H1 (cell line): Measurements from ENCODE around the gene NR3C2. TPM values are rescaled to one million over a fixed set of nuclear protein-coding genes. Genes with fewer than 3 reads are reported as not detected.

ENCODE experiments used
- CTCF ChIA-PET: fragments of 300-600 bp; sonication (Branson Sonifier 250); formaldehyde crosslinking; loops from one replicate; lab custom pipeline; 2021; ENCODE audit not compliant: partially characterized antibody; lab: Charles Lee
- POLR2A ChIA-PET: fragments of 300-600 bp; sonication (Branson Sonifier 250); formaldehyde crosslinking; loops from one replicate; lab custom pipeline; 2021; ENCODE audit warnings: inconsistent platforms; ENCODE audit not compliant: partially characterized antibody; lab: Charles Lee
- DNase-seq, 2 experiments: peaks; one replicate each; pipeline versions ENCODE4 v3.0.0 to v3.0.0-alpha.2; 2010 to 2022; ENCODE audit warnings: low spot score in 2 of 2, low read depth in 1 of 2, mixed read lengths in 1 of 2
- FAIRE-seq: peaks from 2 replicates; lab custom pipeline; 2011; peaks lifted over from hg19 to GRCh38; lab: Jason Lieb, UNC
- H2AFZ ChIP-seq: 2 replicates; pipeline ENCODE4 v1.8.1; 2012; ENCODE audit warnings: low read length, inconsistent platforms
- H2AK5ac ChIP-seq: 2 replicates; pipeline ENCODE4 v1.6.1; 2013; ENCODE audit warnings: low read depth, low read length
- H2BK120ac ChIP-seq: replicated peaks from 2 replicates; pipeline ENCODE3; 2013; ENCODE audit warnings: low read depth, low read length, inconsistent platforms
- H2BK12ac ChIP-seq: 2 replicates; pipeline ENCODE4 v1.6.1; 2013; ENCODE audit warnings: low read depth, low read length
- H2BK15ac ChIP-seq: 2 replicates; pipeline ENCODE4 v1.6.1; 2013; ENCODE audit warnings: low read length
- H2BK20ac ChIP-seq: 2 replicates; pipeline ENCODE4 v1.6.1; 2013; ENCODE audit warnings: low read length
- H2BK5ac ChIP-seq: 2 replicates; pipeline ENCODE4 v1.6.1; 2013; ENCODE audit warnings: low read depth, low read length
- H3K14ac ChIP-seq: 2 replicates; pipeline ENCODE4 v1.6.1; 2013; ENCODE audit warnings: inconsistent platforms; ENCODE audit not compliant: insufficient read length
- H3K18ac ChIP-seq: 2 replicates; pipeline ENCODE4 v1.6.1; 2013; ENCODE audit warnings: low read length; ENCODE audit errors: extremely low read depth
- H3K23ac ChIP-seq: 2 replicates; pipeline ENCODE4 v1.6.1; 2013; ENCODE audit warnings: inconsistent platforms; ENCODE audit not compliant: insufficient read length
- H3K23me2 ChIP-seq: 2 replicates; pipeline ENCODE4 v1.6.1; 2013; ENCODE audit warnings: low read depth, low read length
- H3K27ac ChIP-seq: 2 replicates; pipeline ENCODE4 v1.6.1; 2011; ENCODE audit warnings: low read depth, low read length, inconsistent platforms
- H3K27me3 ChIP-seq, 4 experiments: replicated peaks in 1 of 4; 1 replicate in 1 of 4; 2 replicates in 3 of 4; pipeline versions ENCODE4 v1.6.1 to v1.8.1; 2011 to 2013; ENCODE audit warnings: low read length in 3 of 4, mild to moderate bottlenecking in 3 of 4, inconsistent platforms in 2 of 4, mixed read lengths in 2 of 4, moderate library complexity in 1 of 4; ENCODE audit not compliant: control insufficient read depth in 3 of 4, insufficient read depth in 3 of 4; ENCODE audit errors: extremely low read depth in 1 of 4
- H3K36me3 ChIP-seq, 4 experiments: 2 replicates each; pipeline versions ENCODE4 v1.6.1 to v1.8.1; 2011 to 2013; ENCODE audit warnings: mild to moderate bottlenecking in 4 of 4, low read length in 3 of 4, moderate library complexity in 2 of 4, control low read depth in 1 of 4, inconsistent platforms in 1 of 4; ENCODE audit not compliant: insufficient read depth in 4 of 4, control insufficient read depth in 2 of 4
- H3K4ac ChIP-seq: replicated peaks from 2 replicates; pipeline ENCODE3; 2013; ENCODE audit warnings: low read length, low read depth, mixed read lengths, inconsistent platforms; ENCODE audit not compliant: insufficient read length
- H3K4me1 ChIP-seq, 4 experiments: replicated peaks in 1 of 4; 1 replicate in 1 of 4; 2 replicates in 3 of 4; pipeline versions ENCODE4 v1.6.1 to v1.8.1; 2011 to 2013; ENCODE audit warnings: low read length in 3 of 4, inconsistent platforms in 2 of 4, mixed read lengths in 1 of 4; ENCODE audit not compliant: insufficient read depth in 4 of 4, control insufficient read depth in 3 of 4
- H3K4me2 ChIP-seq, 2 experiments: 2 replicates each; pipeline versions ENCODE4 v1.6.1 to v1.8.1; 2011 to 2013; ENCODE audit warnings: low read depth in 2 of 2, low read length in 2 of 2, control low read depth in 1 of 2, inconsistent platforms in 1 of 2, mild to moderate bottlenecking in 1 of 2; ENCODE audit not compliant: insufficient read depth in 1 of 2
- H3K4me3 ChIP-seq, 4 experiments: fragments of 200-600, 300-600 bp in 1 of 4; sonication (generic), shearing (Covaris generic), sonication (Bioruptor Twin) in 1 of 4; 2 replicates each; pipeline versions ENCODE4 v1.5.1 to v1.8.1; 2011 to 2016; ENCODE audit warnings: low read length in 4 of 4, low read depth in 3 of 4, control low read depth in 2 of 4, inconsistent platforms in 2 of 4, mild to moderate bottlenecking in 2 of 4, mixed read lengths in 1 of 4, moderate library complexity in 1 of 4; ENCODE audit not compliant: insufficient read depth in 2 of 4; ENCODE audit errors: extremely low read depth in 1 of 4
- H3K56ac ChIP-seq: replicated peaks from 2 replicates; pipeline ENCODE3; 2013; ENCODE audit warnings: low read depth, mild to moderate bottlenecking, mixed read lengths, low read length, inconsistent platforms; ENCODE audit not compliant: insufficient read length
- H3K79me1 ChIP-seq: 2 replicates; pipeline ENCODE4 v1.6.1; 2013; ENCODE audit warnings: low read depth, low read length, control low read depth
- H3K79me2 ChIP-seq, 2 experiments: 2 replicates each; pipeline versions ENCODE4 v1.6.1 to v1.8.1; 2012 to 2013; ENCODE audit warnings: low read length in 2 of 2, mild to moderate bottlenecking in 2 of 2, inconsistent platforms in 1 of 2; ENCODE audit not compliant: insufficient read depth in 2 of 2, control insufficient read depth in 1 of 2
- H3K9ac ChIP-seq, 4 experiments: replicated peaks in 1 of 4; 1 replicate in 1 of 4; 2 replicates in 3 of 4; pipeline versions ENCODE4 v1.6.1 to v1.8.1; 2011 to 2013; ENCODE audit warnings: low read depth in 3 of 4, low read length in 3 of 4, control low read depth in 2 of 4, mild to moderate bottlenecking in 2 of 4, moderate library complexity in 2 of 4, inconsistent platforms in 1 of 4; ENCODE audit errors: extremely low read depth in 1 of 4
- H3K9me3 ChIP-seq, 2 experiments: 2 replicates each; pipeline versions ENCODE4 v1.6.1 to v1.8.1; 2012 to 2013; ENCODE audit warnings: mild to moderate bottlenecking in 2 of 2, moderate library complexity in 2 of 2, control low read depth in 1 of 2, inconsistent platforms in 1 of 2, low read depth in 1 of 2, low read length in 1 of 2, mixed read lengths in 1 of 2; ENCODE audit not compliant: insufficient read depth in 2 of 2
- H4K20me1 ChIP-seq, 2 experiments: replicated peaks in 1 of 2; 2 replicates each; pipeline versions ENCODE3 to v1.8.1; 2011 to 2013; ENCODE audit warnings: inconsistent platforms in 2 of 2, low read length in 2 of 2, mild to moderate bottlenecking in 1 of 2; ENCODE audit not compliant: insufficient read depth in 2 of 2, control insufficient read depth in 1 of 2
- H4K5ac ChIP-seq: 2 replicates; pipeline ENCODE4 v1.6.1; 2013; ENCODE audit warnings: low read length, low read depth, mixed read lengths, inconsistent platforms; ENCODE audit not compliant: insufficient read length
- H4K8ac ChIP-seq: 2 replicates; pipeline ENCODE4 v1.8.0; 2013; ENCODE audit warnings: mild to moderate bottlenecking, moderate library complexity, low read length, inconsistent platforms; ENCODE audit not compliant: insufficient read depth; ENCODE audit errors: extremely low read depth
- H4K91ac ChIP-seq: replicated peaks from 2 replicates; pipeline ENCODE3; 2013; ENCODE audit warnings: low read length, mixed read lengths, inconsistent platforms; ENCODE audit not compliant: insufficient read length
- CHD1 ChIP-seq: IDR thresholded peaks from 2 replicates; pipeline ENCODE4 v1.6.1; 2012; ENCODE audit warnings: low read depth, low read length, improper control_type of control experiment
- NANOG ChIP-seq: IDR thresholded peaks from 2 replicates; pipeline ENCODE4 v1.6.1; 2011; ENCODE audit warnings: low read length, low read depth, mild to moderate bottlenecking, inconsistent platforms; ENCODE audit not compliant: insufficient read depth, poor library complexity, severe bottlenecking
- TEAD4 ChIP-seq: IDR thresholded peaks from 2 replicates; pipeline ENCODE4 v1.6.1; 2012; ENCODE audit warnings: low read depth, low read length, inconsistent platforms, mixed read lengths
- whole genome bisulfite sequencing, 2 experiments: shearing (Covaris generic) in 1 of 2; methylation state at CpG; one replicate each; pipeline versions ENCODE4 v1.1.6 to v1.1.7; 2013 to 2015; ENCODE audit warnings: low lambda C conversion rate in 2 of 2, mixed read lengths in 2 of 2, inconsistent platforms in 1 of 2, low coverage in 1 of 2, missing lambda C conversion rate in 1 of 2; ENCODE audit not compliant: insufficient replicate concordance in 2 of 2, insufficient coverage in 1 of 2, insufficient read length in 1 of 2; ENCODE audit errors: extremely low coverage in 1 of 2, missing lambda C conversion rate in 1 of 2; 5-methylcytosine and 5-hydroxymethylcytosine counted together
- polyA plus RNA-seq, 7 experiments: library from polyadenylated mRNA; depleted of rRNA in 3 of 7; stranded (reverse) in 5 of 7; unstranded in 2 of 7; fragments of >200 nt in 5 of 7; fragments of 200-250 nt in 2 of 7; gene quantifications; 1 replicate in 5 of 7; 2 replicates in 1 of 7; 4 replicates in 1 of 7; pipeline versions ENCODE4 v1.2.1 to v1.2.3, GENCODE V29; 2011 to 2013; ENCODE audit warnings: missing spikeins in 2 of 7, mixed read lengths in 2 of 7
- total RNA-seq: library from RNA; stranded (reverse); fragmentation: NEBNext Ultra II Directional; extraction: Animal tissue kit (Norgen Biotek cat#: 25700); gene quantifications from 2 replicates; pipeline ENCODE4 v1.2.1, GENCODE V29; 2021
- TF ChIP-seq, protein P1 (sequence below): IDR thresholded peaks from 2 replicates; pipeline ENCODE4 v1.6.1; 2012; ENCODE audit warnings: inconsistent platforms

NR3C2 gene
- total and polyA plus RNA-seq, 2 of the 8 experiments (the other 6 are each of a cell fraction or from before 2014, with no cell fraction given): 0.80 to 3.9 TPM

DNA sequence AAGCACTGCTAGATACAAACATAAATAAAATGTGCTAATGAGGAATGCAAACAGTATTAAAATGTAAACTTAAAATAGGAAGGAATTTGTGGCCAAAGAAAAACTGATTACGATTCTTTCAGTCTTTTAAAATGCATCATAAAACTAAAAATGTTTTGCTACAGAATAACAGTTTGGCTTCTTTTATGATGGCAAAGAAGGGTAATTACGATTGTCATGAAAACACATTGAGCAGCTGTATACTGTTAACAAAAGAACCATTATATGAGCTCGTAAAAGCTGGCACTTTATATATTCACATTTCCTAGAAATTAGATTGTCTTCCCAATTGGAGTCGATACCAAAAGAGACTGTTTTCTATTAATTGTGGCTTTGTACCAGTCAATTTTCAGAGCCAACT lies 290.4 kb downstream of the NR3C2 start:
- Histone ChIP-seq H3K36me3 (no peaks in the 10 kb centered on the region), H3K4me2 (no peak overlapping the region), H3K18ac (no peak overlapping the region), H3K27me3 (no peaks in the 10 kb centered on the region), H3K4ac (no peak overlapping the region), H3K4me1 (no peaks in the 10 kb centered on the region), H4K8ac (no peak overlapping the region), H3K56ac (no peak overlapping the region), H3K9me3 (no peaks in the 10 kb centered on the region), H4K5ac (no peak overlapping the region), H3K9ac (no peak overlapping the region), H2BK20ac (no peak overlapping the region), H3K14ac (no peak overlapping the region), H3K4me3 (no peak overlapping the region), H2BK15ac (no peak overlapping the region), H4K20me1 (no peaks in the 10 kb centered on the region), H3K79me1 (no peaks in the 10 kb centered on the region), H3K79me2 (no peaks in the 10 kb centered on the region), H4K91ac (no peak overlapping the region), H3K27ac (no peak overlapping the region), H2AK5ac (no peak overlapping the region), H2AFZ (no peak overlapping the region), H2BK120ac (no peak overlapping the region), H3K23me2 (no peaks in the 10 kb centered on the region), H2BK5ac (no peak overlapping the region), H3K23ac (no peak overlapping the region), H2BK12ac (no peak overlapping the region)
- 89% methylated on average over 4 of the region's 4 CpGs; no CpG with 5 or more reads in 1 of the 2 experiments for WGBS, 2 experiments
- DNase-seq (no peak), FAIRE-seq (no peak)
- CTCF ChIA-PET: no interaction called here
- TF ChIP-seq NANOG: no peak
- TF ChIP-seq, protein P1, sequence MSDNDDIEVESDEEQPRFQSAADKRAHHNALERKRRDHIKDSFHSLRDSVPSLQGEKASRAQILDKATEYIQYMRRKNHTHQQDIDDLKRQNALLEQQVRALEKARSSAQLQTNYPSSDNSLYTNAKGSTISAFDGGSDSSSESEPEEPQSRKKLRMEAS: no peak
- no peak for TF ChIP-seq CHD1
- no peak for TF ChIP-seq TEAD4
- POLR2A ChIA-PET: no interaction called here
